Measurements from ENCODE around the gene S100A1. TPM values are rescaled to one million over a fixed set of nuclear protein-coding genes. Genes with fewer than 3 reads are reported as not detected.

S100A1 gene
- total RNA-seq, 1 experiment from 2014 or later: 0.29 TPM

DNA sequence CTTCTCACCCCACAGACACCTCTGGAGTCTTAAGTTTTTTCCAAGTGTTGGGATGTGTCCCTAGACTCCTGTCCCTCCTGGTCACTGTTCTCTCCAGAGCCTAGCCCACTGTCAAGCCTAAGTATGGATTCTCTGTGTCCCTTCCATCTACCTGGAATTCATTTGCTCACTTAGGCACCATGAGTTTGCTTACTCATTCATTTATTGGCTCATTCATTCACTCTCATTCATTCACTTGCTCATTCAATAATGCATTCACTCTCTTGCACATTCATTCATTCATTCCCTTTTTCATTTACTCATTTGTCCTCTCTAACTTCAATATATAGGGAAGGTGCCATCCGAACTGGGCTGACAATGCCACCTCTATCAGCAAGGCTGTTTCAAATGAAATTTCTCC lies 16.9 kb upstream of the S100A1 start:
- Histone ChIP-seq H3K4me1 (ENCODE audit: insufficient read depth, low read length) (peaks cover 73% of the 10 kb centered on the region), H2AFZ (ENCODE audit: low read length) (no peak overlapping the region), H3K9me3 (ENCODE audit: low read length) (no peaks in the 10 kb centered on the region), H4K20me1 (ENCODE audit: low read length) (no peaks in the 10 kb centered on the region), H3K4me2 (ENCODE audit: low read length) (peak overlapping the region; percentile 88), H3K9me2 (replicated peaks; ENCODE audit: low read length) (no peaks in the 10 kb centered on the region), H3K4me3 (ENCODE audit: low read length) (peak overlapping the region; percentile 93), H3K36me3 (ENCODE audit: low read depth, low read length) (peaks cover 25% of the 10 kb centered on the region), H3F3A (ENCODE audit: low read length, unreplicated experiment) (peaks cover 27% of the 10 kb centered on the region), H3K9ac (ENCODE audit: low read length) (peak overlapping the region; percentile 97), H3K79me2 (ENCODE audit: low read length) (peaks cover 92% of the 10 kb centered on the region), H3K27me3 (ENCODE audit: low read length) (no peaks in the 10 kb centered on the region), H3K27ac (ENCODE audit: low read length) (peak overlapping the region; percentile 100)
- TF ChIP-seq, protein P1, sequence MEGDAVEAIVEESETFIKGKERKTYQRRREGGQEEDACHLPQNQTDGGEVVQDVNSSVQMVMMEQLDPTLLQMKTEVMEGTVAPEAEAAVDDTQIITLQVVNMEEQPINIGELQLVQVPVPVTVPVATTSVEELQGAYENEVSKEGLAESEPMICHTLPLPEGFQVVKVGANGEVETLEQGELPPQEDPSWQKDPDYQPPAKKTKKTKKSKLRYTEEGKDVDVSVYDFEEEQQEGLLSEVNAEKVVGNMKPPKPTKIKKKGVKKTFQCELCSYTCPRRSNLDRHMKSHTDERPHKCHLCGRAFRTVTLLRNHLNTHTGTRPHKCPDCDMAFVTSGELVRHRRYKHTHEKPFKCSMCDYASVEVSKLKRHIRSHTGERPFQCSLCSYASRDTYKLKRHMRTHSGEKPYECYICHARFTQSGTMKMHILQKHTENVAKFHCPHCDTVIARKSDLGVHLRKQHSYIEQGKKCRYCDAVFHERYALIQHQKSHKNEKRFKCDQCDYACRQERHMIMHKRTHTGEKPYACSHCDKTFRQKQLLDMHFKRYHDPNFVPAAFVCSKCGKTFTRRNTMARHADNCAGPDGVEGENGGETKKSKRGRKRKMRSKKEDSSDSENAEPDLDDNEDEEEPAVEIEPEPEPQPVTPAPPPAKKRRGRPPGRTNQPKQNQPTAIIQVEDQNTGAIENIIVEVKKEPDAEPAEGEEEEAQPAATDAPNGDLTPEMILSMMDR (conservative IDR thresholded peaks at IDR 0.05; ENCODE audit: low read depth, low read length): no peak
- TF ChIP-seq EZH2phosphoT487 (IDR thresholded peaks at IDR 0.05; ENCODE audit: borderline replicate concordance, low read length) (no peak), EZH2 (IDR thresholded peaks at IDR 0.05; ENCODE audit: low read length, unreplicated experiment) (no peak)
- DNase-seq (no peak), ATAC-seq (no peak)
- TSS peak; percentile 73 for BruUV-seq (replicated peaks)
- ChIA-PET POLR2A (ENCODE audit: unreplicated experiment) (interaction anchor here (0.6 to 2.0 kb wide), 4 partner anchors 23 to 161 kb away, joined by 4 to 8 read pairs (median 6); partner anchors contain the start of gene CHTOP), CTCF (interaction anchor here (2.5 kb wide), 1 partner anchor 39 kb away, joined by 9 read pairs; no protein-coding TSS in a partner anchor)
- intact Hi-C loops (cut with micrococcal nuclease): no loop called here

- peak overlapping the region; percentile 93 for H3K4me3 ChIP-seq (ENCODE audit: low read length)
- peak overlapping the region; percentile 88 for H3K4me2 ChIP-seq (ENCODE audit: low read length)
- peaks cover 16% of the 10 kb centered on the region for H3K36me3 ChIP-seq (ENCODE audit: low read depth, low read length)
- no peaks in the 10 kb centered on the region for H3K9me2 ChIP-seq (replicated peaks; ENCODE audit: low read length)
- intact Hi-C loops (cut with micrococcal nuclease): loop anchor here (2.0 kb wide), 1 partner anchor 15 kb away; the partner anchor contains the start of gene S100A13
- TF ChIP-seq EZH2 (IDR thresholded peaks at IDR 0.05; ENCODE audit: low read length, unreplicated experiment) (no peak), EZH2phosphoT487 (IDR thresholded peaks at IDR 0.05; ENCODE audit: borderline replicate concordance, low read length) (no peak)
- TF ChIP-seq, protein P1 (conservative IDR thresholded peaks at IDR 0.05; ENCODE audit: low read depth, low read length): no peak
- peaks cover 91% of the 10 kb centered on the region for H3K79me2 ChIP-seq (ENCODE audit: low read length)
- H3K27me3 ChIP-seq (ENCODE audit: low read length): no peaks in the 10 kb centered on the region
- H4K20me1 ChIP-seq (ENCODE audit: low read length): no peaks in the 10 kb centered on the region
- H3F3A ChIP-seq (ENCODE audit: low read length, unreplicated experiment): peaks cover 27% of the 10 kb centered on the region
- no peak overlapping the region for H2AFZ ChIP-seq (ENCODE audit: low read length)
- ChIA-PET POLR2A (ENCODE audit: unreplicated experiment) (interaction anchor here (0.5 to 1.8 kb wide), 18 partner anchors 12 to 601 kb away, joined by 3 to 25 read pairs (median 4); partner anchors contain the start of genes CHTOP, S100A13 and S100A6), CTCF (interaction anchor here (0.5 to 2.6 kb wide), 8 partner anchors 15 to 934 kb away, joined by 3 to 17 read pairs (median 4); partner anchors contain the start of genes CHTOP and S100A13)
- DNase-seq (no peak), ATAC-seq (no peak)
- H3K4me1 ChIP-seq (ENCODE audit: insufficient read depth, low read length): peaks cover 77% of the 10 kb centered on the region
- peak overlapping the region; percentile 100 for H3K27ac ChIP-seq (ENCODE audit: low read length)
- no peaks in the 10 kb centered on the region for H3K9me3 ChIP-seq (ENCODE audit: low read length)
- TSS peak; percentile 19 for BruUV-seq (replicated peaks)
- peak overlapping the region; percentile 97 for H3K9ac ChIP-seq (ENCODE audit: low read length)
Measured at GRCh38 chr1:153612111-153612754, 16.0 kb upstream of the S100A1 start.

Measured in PC-3 (cell line).